Activated CD4-positive, CD25-positive, alpha-beta regulatory T cell (primary cell): ENCODE data around the gene DERA.
A peak's percentile ranks its signal among the peaks of the same experiment; 100 is the strongest.
"Not testable (repeated sequence)": the region's sequence is repeated elsewhere in the genome, so short reads cannot be mapped to it uniquely, and the experiment has no call there.

Experiments used
- DNase-seq, 4 experiments: peaks; one replicate each; lab custom pipeline; 2025; lab: John Stamatoyannopoulos, UW

DERA gene

DNA sequence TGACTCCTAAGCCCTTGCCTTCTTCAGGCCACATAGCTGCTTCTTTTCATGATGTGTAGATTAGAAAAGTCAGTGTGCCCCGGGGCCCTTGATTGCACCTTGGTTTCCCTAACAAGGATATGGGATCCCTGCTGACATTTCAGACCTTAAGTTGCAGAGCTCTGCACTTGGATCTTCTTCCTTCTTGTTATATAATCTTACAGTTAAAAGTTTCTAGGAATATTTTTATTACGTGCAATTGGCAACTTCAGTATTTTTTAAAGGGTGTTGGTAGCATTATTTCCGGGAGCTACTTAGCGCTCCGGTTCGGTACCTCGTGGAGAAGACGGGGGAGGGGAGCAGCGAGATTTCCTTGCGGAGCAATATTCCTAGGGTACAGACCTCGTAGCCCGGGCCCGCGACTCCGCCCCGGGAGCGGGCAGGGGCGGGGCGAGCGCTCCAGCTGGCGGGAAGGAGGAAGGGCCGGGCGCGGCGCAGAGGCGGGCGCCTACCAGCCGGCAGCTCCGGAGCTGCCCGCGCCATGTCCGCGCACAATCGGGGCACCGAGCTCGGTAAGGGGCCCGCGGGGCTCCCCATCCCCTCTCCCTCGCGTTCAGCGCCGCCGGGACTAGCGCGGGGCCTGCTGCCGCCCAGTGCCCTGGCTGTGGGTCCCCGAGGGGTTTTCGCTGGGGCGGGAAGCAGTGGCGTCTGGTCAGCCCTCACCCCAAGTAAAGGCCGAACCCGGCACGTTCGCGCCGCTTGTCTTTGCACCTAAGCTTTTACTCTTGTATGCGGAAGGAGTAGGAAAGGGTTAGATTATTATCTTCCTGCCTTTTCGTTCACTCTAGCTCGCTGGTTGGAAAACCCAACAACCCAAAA lies at the start of gene DERA:
Gene DERA, plus strand, starts transcription at position 469 of the 858 bp plus-strand sequence. Its CDS starts 52 bp downstream, at position 521.
- peak; percentile 11 to 26 (median 14) for DNase-seq

DNA sequence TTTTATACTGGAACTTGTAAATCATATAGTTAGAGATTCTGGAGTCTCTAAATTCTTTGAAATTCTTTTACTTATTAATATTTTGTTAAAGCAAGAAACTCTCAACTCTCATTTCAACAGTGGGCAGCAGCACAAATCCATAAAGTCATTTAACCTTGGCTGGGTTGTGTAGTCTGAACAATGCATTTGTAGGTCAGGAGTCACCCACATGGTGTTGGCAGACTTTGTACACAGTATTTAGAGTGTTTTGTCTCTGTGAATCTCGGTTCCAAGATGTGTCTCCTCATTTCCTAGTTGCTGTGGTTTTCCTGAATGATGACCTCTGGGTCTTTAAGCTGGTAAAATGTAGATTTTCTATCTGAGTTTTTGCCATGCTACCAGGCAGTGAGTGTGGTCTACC lies 49.7 kb upstream of the DERA start:
- DNase-seq, result no peak

DNA sequence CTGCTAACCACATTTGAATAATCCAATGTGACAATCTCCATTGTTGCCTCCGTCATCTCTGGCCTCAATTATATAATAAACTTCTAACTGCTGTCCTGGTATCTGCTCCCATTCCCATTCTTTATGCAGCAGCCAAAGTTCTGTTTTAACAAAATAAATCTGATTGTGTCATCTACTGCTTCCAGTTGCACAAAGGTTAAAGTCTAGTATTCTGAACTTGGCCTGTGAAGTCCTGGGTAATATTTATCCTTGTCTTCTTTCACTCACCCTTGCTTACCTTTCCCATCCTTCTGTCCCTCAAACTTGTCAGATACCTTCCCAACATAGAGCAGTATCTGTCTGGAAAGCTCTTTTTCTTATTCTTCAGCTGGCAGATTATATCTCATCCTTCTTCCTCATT lies 48.3 kb upstream of the DERA start:
- DNase-seq, result no peak

DNA sequence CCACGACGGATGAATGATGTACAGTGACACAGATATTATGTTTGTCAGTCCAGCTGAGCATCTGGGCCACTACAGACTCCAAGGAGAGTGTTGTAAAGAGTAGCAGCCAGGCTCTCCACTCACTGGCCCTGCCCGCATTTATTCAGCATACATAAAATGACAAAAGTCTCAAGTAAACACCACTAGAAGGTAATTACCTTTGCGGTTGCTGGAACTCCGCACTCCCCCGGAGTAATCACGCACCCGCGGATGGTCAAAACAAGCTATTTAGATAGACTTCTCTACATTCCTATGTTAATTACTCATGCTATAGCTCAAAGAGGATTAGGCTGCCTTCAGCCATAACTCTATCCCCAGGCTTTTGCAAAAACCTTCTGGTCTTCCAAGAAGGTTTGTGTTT lies 47.8 kb upstream of the DERA start:
- DNase-seq, result no peak

DNA sequence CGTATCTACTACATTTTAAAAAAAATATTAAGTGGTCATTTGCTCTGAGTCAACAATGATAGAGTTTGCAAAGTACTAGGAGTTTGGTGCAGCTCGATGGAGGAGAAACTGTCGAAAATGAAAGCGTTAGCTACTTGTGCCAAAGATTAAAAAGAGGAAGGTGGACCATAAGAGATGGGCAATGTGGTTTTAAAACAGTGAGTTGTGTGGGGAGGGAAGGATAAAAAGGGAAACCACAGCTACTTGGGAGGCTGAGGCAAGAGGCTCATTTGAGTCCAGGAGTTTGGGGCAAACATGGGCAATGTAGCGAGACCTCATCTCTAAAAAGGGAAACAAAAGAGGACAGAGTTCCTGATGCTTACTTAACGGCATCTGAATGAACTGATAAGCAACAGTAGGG lies 47.1 kb upstream of the DERA start:
- DNase-seq, result no peak

DNA sequence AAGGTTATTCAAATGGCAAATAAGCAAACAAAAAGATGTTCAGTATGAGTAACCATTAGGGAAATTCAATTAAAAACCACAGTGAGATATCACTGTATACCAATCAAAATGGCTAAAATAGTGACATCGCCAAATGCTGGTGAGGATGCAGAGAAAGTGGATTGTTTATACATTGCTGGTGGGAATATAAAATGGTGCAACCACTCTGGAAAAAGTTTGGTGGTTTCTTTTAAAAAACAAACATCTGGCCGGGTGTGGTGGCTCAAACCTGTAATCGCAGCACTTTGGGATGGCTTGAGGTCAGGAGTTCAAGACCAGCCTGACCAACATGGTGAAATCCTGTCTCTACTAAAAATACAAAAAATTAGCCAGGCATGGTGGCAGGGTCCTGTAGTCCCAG lies 42.9 kb upstream of the DERA start:
- DNase-seq, result no peak

DNA sequence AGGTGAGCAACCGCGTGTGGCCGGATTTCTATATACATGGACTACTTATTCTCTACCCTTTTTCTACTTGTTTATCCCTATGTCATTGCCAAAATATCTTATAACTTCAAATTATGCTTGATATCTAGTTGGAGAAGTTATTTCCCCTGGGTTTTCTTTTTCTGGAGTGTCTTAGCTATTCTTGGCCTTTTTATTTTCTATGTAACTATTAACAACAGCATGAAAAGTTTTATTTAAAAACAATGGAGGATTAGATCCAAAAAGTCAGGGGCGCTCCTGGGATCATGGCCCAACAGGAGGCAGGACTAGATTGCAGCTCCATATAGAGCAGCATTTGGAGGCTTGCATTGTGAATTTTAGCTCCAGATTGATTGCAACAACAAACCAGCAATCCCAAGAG lies 37.6 kb upstream of the DERA start:
- no peak for DNase-seq

DNA sequence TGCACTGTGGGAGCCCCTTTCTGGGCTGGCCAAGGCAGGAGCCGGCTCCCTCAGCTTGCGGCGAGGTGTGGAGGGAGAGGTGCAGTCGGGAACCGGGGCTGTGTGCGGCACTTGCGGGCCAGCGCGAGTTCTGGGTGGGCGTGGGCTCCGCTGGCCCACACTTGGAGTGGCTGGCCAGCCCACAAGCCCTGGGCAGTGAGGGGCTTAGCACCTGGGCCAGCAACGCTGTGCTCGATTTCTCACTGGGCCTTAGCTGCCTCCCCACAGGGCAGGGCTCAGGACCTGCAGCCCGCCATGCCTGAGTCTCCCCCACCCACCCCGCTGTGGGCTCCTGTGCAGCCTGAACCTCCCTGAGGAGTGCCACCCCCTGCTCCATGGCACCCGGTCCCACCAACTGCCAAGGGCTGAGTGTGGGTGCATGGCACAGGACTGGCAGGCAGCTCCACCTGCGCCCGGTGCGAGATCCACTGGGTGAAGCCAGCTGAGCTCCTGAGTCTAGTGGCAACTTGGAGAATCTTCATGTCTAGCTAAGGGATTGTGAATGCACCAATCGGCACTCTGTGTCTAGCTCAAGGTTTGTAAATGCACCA lies 36.5 kb upstream of the DERA start:
- DNase-seq, result not testable (repeated sequence)

DNA sequence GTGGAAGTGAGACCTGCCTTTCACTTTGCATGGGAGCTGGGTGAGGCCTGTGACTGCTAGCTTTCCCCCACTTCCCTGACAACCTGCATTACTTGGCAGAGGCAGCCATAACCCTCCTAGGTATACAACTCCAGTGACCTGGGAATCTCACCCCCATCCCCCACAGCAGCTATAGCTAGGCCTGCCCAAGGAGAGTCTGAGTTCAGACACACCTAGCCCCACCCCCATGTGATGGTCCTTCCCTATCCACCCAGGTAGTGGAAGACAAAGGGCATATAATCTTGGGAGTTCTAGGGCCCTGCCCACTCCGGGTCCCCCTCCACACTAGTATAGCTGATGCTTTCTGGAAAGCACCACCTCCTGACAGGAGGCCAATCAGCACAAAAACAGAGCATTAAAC lies 35.3 kb upstream of the DERA start:
- no peak for DNase-seq

DNA sequence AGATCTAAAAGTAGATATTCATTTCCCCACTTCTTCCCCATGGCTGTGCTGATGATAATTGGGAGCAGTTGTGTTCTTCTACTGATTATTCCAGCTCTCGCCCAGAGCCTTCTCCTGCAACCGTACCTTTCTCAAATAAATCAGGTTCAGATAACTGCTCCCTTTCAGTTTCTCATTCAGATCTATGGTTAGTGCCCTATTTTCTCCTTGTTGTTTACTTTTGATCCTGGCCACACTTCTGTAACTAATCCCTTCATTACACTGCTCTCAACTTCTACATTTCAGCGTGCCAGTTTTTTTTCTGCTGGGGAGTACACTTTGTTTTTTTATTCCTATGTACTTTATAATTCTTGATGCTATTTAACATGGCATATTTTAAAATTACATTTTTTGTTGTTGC lies 31.7 kb upstream of the DERA start:
- DNase-seq, result no peak

DNA sequence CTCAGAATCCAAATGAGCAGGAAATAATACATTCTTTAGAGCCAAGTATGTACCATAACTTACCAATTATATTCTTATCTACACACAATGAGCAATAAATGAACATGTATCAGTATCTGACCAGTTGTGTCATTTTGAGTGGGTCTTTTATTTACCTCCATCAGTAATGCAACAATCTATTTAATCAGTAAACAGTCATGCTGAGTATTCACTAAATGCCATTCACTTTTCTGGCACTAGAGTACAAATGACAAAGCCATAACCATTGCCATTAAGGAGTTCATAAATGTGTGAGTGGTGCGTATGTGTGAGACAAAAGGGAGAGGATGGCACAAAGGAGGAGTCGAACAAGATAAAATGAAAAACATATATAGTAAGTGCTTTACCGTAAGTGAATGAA lies 30.4 kb upstream of the DERA start:
- DNase-seq, result no peak

DNA sequence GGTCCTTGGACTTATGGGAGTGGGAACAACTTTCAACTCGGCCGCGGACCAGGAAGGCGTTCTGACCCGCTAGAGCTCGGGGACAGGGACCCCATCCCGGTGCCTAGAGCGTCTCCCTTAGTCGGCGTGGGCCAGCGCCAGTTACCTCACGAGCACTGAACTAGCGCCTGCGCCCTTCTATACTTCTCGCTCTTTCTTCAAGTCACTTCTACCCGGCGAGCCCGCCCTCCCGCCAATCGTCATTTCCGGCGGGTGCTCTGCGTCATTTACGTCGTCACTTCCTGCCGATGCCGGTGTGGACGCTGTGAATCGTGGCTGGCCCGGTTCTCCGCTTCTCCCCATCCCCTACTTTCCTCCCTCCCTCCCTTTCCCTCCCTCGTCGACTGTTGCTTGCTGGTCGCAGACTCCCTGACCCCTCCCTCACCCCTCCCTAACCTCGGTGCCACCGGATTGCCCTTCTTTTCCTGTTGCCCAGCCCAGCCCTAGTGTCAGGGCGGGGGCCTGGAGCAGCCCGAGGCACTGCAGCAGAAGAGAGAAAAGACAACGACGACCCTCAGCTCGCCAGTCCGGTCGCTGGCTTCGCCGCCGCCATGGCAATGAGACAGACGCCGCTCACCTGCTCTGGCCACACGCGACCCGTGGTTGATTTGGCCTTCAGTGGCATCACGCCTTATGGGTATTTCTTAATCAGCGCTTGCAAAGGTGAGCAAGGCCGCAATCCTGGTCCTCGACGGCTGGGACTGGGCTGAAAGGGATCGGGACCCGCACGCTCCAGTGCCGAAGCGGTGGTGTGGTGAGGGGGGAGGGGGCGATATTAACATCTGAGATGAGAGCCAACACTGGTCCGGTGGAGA lies 28.8 kb upstream of the DERA start, which contains the start of gene STRAP:
Gene STRAP, plus strand, starts transcription at position 270 of the 854 bp plus-strand sequence. Its CDS starts 321 bp downstream, at position 591.
- peak; percentile 85 to 93 (median 88) for DNase-seq

DNA sequence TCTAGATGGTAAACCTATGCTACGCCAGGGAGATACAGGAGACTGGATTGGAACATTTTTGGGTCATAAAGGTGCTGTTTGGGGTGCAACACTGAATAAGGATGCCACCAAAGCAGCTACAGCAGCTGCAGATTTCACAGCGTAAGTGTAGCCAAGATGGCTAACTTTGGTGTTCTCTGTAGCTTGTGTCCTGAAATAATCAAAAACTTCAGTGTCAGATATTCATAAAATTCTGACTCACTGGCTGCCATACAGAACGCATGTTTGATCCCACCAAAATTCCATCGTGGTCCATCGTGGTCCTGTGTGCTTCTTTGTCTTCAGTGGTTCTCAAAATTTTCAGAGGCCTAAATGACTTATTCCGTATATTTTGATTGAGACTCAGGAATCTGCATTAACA lies 27.6 kb upstream of the DERA start:
- DNase-seq, result no peak

DNA sequence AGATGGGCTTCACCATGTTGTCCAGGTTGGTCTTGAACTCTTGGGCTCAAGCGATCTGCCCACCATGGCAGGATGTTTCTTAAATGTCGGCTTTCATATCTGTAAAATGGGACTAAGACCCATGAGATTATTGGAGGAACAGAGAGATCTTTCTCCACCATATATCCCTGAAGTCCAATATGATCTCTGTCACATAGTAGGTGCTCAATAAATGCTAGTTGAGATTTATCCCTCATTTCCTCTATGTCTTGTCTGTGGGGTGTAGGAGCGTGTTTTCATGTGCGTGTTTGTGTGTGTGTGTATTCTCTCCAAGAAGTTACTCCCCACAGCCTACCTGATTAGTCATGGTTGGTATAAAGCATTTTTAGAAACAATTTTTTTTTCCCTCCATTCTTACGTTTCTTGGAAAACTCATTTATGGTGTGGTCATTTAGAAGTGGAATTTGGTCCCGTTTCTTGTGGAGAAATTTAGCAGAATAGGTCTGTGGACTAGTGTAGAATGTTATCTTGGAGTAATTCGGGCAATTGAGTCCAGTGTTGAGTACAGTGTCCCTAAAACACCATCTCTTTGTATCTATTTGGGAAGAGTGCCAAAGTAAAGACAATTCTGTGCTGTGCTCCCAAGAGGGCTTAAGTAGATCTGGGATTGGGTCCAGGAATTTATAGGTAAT lies 24.6 kb upstream of the DERA start:
- DNase-seq, result no peak

DNA sequence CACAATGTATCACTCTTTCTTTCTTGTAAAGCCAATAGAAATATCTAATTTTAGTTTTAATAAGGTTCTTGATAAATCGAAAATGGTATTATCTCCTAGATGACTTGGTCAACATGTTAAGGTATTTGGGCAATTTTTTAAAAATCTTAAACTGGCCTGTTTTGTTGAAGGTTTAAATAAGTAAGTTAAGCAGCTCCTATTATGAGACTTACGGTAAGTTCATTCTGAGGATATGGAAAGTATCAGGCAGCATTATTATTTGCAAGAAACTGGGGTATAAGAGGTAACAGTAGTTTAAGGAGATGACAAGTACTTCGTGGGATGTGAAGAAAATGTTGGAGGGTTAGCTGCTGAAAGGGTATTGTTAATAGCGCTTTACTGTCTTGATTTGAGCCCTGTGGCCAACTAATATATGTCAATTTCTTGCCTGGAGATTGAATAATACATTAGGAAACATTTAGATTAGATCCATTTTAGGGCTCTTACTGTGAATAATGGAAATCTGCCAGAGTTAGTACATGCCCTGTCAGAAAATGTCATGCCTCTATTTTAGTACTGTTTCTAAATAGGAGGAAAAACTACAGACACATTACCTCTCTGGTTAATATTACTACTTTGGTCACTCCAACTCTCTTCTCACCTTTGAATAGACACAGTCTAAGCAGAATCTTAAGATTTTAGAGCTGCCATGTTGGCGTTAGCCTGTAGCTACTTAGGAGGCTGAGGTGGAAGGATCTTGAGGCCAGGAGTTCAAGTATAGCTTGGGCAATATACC lies 23.9 kb upstream of the DERA start:
- DNase-seq, result no peak

DNA sequence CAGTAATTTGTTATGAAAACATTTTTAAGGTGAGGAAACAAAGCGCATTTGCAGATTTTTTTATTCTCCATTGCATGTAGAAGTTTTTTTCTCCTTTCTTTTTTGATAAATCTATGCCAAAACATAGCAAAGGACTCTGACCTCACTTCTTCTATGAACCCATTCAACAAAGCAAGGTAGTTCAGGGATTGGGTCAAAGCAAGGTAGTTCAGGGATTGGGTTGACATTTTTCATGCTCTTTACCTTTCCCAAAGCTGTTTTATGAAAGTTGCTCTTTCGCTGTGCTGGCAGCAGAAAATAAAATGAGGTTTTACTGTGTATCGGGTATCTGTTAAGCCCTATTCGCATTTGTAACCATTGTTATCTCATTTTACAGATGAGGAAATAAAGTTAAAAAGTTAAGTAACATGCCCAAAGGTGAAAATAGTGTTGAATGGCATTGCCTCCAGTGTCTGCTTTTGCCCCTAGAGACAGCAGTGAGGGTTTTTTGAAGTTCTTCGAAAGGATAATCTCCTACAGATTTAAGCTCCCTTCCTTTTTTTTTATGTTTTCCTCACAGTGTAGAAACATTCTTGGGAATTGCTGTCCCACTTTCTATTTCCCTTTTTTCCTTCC lies 18.4 kb upstream of the DERA start:
- DNase-seq, result no peak

DNA sequence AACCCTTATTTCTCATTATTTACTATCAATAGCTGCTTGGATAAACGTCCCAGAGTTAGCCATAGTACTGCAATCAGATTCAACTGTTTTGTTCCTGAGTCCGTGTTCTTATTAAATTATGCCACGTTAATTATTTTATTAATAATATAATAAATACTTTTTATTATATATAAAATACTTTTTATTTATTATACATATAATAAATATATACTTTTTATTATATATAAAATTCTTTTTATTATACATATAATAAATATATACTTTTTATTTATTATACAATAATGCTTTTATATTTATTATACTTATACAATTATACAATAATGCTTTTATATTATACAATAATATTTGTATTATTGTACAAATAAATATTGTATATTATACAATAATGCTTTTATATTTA lies 17.9 kb upstream of the DERA start:
- no peak for DNase-seq

DNA sequence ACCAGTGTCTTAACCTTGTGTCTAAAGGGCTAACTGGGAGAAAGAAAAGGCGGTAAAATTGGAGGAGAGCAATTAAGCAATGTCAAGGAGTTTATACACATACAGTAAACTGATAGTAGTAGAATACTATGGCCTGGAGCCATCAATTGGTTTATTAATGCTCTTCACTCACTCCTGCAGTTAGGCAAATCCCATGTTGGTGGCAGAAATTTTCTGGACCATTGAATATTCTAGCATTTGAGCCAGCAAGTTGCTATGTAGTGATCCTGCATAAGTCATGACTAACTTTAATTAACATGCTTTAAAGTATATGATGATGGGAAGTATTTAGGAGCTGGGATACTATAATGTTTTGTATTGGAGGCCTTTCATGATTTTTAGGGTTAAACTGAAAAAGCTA lies 14.3 kb upstream of the DERA start:
- DNase-seq, result no peak

DNA sequence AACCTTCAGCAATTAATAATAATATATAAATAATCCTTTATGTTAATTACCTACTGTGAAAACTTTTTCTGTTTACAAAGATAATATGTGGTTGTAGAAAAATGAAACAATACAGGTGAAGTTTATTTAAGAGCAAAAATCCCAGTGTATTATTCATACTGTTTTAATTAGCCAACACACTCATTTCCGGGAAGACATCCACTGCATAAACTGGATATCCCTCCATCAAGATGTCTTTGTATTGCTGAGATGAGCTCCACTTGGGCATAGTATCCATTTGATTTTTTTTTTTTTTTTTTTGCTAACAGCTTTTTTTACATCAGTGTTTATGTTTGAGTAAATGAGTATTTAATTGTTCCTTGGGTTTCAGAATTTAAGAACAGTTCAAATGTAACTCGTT lies 13.7 kb upstream of the DERA start:
- no peak for DNase-seq

DNA sequence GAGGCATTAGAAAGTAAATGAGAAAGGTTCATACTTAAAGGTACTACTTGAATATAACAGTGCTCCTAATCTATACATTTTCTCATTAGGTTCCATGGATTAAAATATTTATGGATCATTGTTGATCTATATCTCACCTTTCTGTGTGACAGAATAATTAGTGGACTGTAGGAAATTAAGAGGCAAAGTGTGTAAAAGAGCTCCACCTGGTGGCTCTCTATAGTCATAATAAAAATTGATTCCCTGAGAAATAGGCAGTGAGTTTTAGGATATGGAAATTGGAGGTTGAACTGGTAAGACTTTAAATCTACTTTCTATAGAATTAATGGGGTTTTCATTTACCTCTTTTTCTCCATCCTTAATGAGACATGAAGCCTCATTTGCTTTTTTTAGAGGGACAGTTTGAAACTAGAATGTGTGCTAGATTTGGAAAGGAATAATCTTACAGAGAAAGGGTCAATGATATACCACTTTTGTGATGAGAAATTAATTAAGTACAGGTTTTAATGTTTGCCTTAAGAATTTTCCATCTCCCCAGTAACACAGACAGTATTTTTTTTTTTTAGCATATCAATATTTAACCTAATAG lies 11.8 kb upstream of the DERA start:
- no peak for DNase-seq
